Mucosa of rectum (tissue), 2 donors: Measurements from ENCODE around the gene IMPDH2.
A peak's percentile ranks its signal among the peaks of the same experiment; 100 is the strongest.

ENCODE experiments used
- H3K27ac ChIP-seq, 2 donors: one replicate each; pipeline ENCODE4 v1.7.0; 2013; ENCODE audit warnings: inconsistent platforms in 2 of 2, low read depth in 2 of 2, low read length in 2 of 2
- H3K27me3 ChIP-seq, 2 donors: one replicate each; pipeline ENCODE4 v1.7.0; 2013; ENCODE audit warnings: low read length in 2 of 2; ENCODE audit not compliant: control insufficient read depth in 2 of 2, insufficient read depth in 2 of 2
- H3K36me3 ChIP-seq, 2 donors: one replicate each; pipeline ENCODE4 v1.7.0; 2013; ENCODE audit warnings: low read length in 2 of 2; ENCODE audit not compliant: control insufficient read depth in 2 of 2, insufficient read depth in 2 of 2
- H3K4me1 ChIP-seq, 2 donors: one replicate each; pipeline ENCODE4 v1.7.0; 2013; ENCODE audit warnings: low read length in 2 of 2, mild to moderate bottlenecking in 1 of 2; ENCODE audit not compliant: control insufficient read depth in 2 of 2, insufficient read depth in 2 of 2
- H3K4me3 ChIP-seq, 2 donors: one replicate each; pipeline ENCODE4 v1.7.0; 2013; ENCODE audit warnings: low read length in 2 of 2
- H3K9ac ChIP-seq, 2 donors: one replicate each; pipeline ENCODE4 v1.7.0; 2013; ENCODE audit warnings: low read length in 2 of 2, low read depth in 1 of 2, mild to moderate bottlenecking in 1 of 2
- H3K9me3 ChIP-seq, 2 donors: one replicate each; pipeline ENCODE4 v1.7.0; 2013; ENCODE audit warnings: low read length in 2 of 2; ENCODE audit not compliant: control insufficient read depth in 2 of 2
- donor health status: healthy.
- donor health status: Normal muscosa, but diverticular disease.

IMPDH2 gene

GRCh38 chr3:48993834-48994233 lies 35.4 kb downstream of the IMPDH2 start:
- Histone ChIP-seq H3K36me3 (peaks cover 8 to 13% of the 10 kb centered on the region in 2 donors), H3K27ac (no peak overlapping the region), H3K4me1 (peaks cover 18 to 20% of the 10 kb centered on the region in 2 donors)

GRCh38 chr3:48991851-48992545 lies 37.2 kb downstream of the IMPDH2 start:
- Histone ChIP-seq H3K27me3 (no peaks in the 10 kb centered on the region), H3K36me3 (peaks cover 5 to 11% of the 10 kb centered on the region in 2 donors), H3K9me3 (no peaks in the 10 kb centered on the region), H3K4me1 (peaks cover 18 to 20% of the 10 kb centered on the region in 2 donors), H3K9ac (no peak overlapping the region), H3K27ac (no peak overlapping the region), H3K4me3 (peak overlapping the region in 1 of 2 donors; percentile 87)

More at GRCh38 chr3:48993834-48994233, 35.4 kb downstream of the IMPDH2 start:
- H3K9ac ChIP-seq = no peak overlapping the region
- H3K9me3 ChIP-seq = no peaks in the 10 kb centered on the region
- no peaks in the 10 kb centered on the region for H3K27me3 ChIP-seq
- H3K4me3 ChIP-seq = no peak overlapping the region

- peak overlapping the region; percentile 72 to 77 for H3K9ac ChIP-seq
- H3K36me3 ChIP-seq = peaks cover 0 to 5% of the 10 kb centered on the region in 2 donors
- peak overlapping the region; percentile 72 to 87 for H3K4me3 ChIP-seq
- H3K9me3 ChIP-seq = no peaks in the 10 kb centered on the region
- H3K27me3 ChIP-seq = no peaks in the 10 kb centered on the region
- H3K4me1 ChIP-seq = peaks cover 18 to 20% of the 10 kb centered on the region in 2 donors
- peak overlapping the region; percentile 61 to 88 for H3K27ac ChIP-seq
Measured at GRCh38 chr3:48990636-48991469, 38.3 kb downstream of the IMPDH2 start.

- Histone ChIP-seq H3K9me3 (no peaks in the 10 kb centered on the region), H3K27me3 (no peaks in the 10 kb centered on the region), H3K27ac (peak within 1 kb of the TSS; percentile 76 to 88), H3K4me3 (peak within 1 kb of the TSS; percentile 72 to 87), H3K4me1 (peaks cover 18 to 20% of the 10 kb centered on the region in 2 donors), H3K9ac (peak within 1 kb of the TSS; percentile 77 to 80), H3K36me3 (peaks cover 2 to 7% of the 10 kb centered on the region in 2 donors)
Measured at GRCh38 chr3:48989796-48990635, 39.2 kb downstream of the IMPDH2 start, which contains the start of gene P4HTM. P4HTM (plus strand) TSS chr3:48990241; CDS start chr3:48990257, 16 bp downstream.

- H3K9me3 ChIP-seq = no peaks in the 10 kb centered on the region
- H3K4me1 ChIP-seq = peaks cover 18 to 20% of the 10 kb centered on the region in 2 donors
- H3K27me3 ChIP-seq = no peaks in the 10 kb centered on the region
- peaks cover 4 to 14% of the 10 kb centered on the region in 2 donors for H3K36me3 ChIP-seq
- peak overlapping the region; percentile 76 to 88 for H3K27ac ChIP-seq
- H3K4me3 ChIP-seq = peak overlapping the region; percentile 72 to 87
- H3K9ac ChIP-seq = peak overlapping the region; percentile 77 to 80
Measured at GRCh38 chr3:48989126-48989795, 39.9 kb downstream of the IMPDH2 start.

- H3K9me3 ChIP-seq = no peaks in the 10 kb centered on the region
- H3K27ac ChIP-seq = no peak overlapping the region
- peaks cover 21 to 41% of the 10 kb centered on the region in 2 donors for H3K36me3 ChIP-seq
- no peak overlapping the region for H3K9ac ChIP-seq
- H3K27me3 ChIP-seq = no peaks in the 10 kb centered on the region
- H3K4me3 ChIP-seq = no peak overlapping the region
- peaks cover 10% of the 10 kb centered on the region in 2 donors for H3K4me1 ChIP-seq
Measured at GRCh38 chr3:48985831-48986376, 43.3 kb downstream of the IMPDH2 start.

- H3K36me3 ChIP-seq = peaks cover 31 to 51% of the 10 kb centered on the region in 2 donors
- no peak overlapping the region for H3K4me3 ChIP-seq
- no peak overlapping the region for H3K27ac ChIP-seq
- H3K9me3 ChIP-seq = no peaks in the 10 kb centered on the region
- no peaks in the 10 kb centered on the region for H3K27me3 ChIP-seq
- H3K4me1 ChIP-seq = peaks cover 8% of the 10 kb centered on the region in 2 donors
- no peak overlapping the region for H3K9ac ChIP-seq
Measured at GRCh38 chr3:48984663-48985062, 44.5 kb downstream of the IMPDH2 start.

GRCh38 chr3:48983096-48983495 lies 46.1 kb downstream of the IMPDH2 start:
- Histone ChIP-seq H3K36me3 (peaks cover 39 to 59% of the 10 kb centered on the region in 2 donors), H3K9me3 (no peaks in the 10 kb centered on the region), H3K27me3 (no peaks in the 10 kb centered on the region), H3K9ac (no peak overlapping the region), H3K4me3 (no peak overlapping the region), H3K27ac (no peak overlapping the region), H3K4me1 (no peaks in the 10 kb centered on the region)

- H3K27ac ChIP-seq = no peak overlapping the region
- no peaks in the 10 kb centered on the region for H3K27me3 ChIP-seq
- H3K9me3 ChIP-seq = no peaks in the 10 kb centered on the region
- H3K36me3 ChIP-seq = peaks cover 43 to 62% of the 10 kb centered on the region in 2 donors
- H3K4me1 ChIP-seq = no peaks in the 10 kb centered on the region
- H3K4me3 ChIP-seq = no peak overlapping the region
- no peak overlapping the region for H3K9ac ChIP-seq
Measured at GRCh38 chr3:48982686-48983085, 46.5 kb downstream of the IMPDH2 start.
